WTC11 (cell line): ENCODE results near the gene TMEM179B. TPM values are rescaled to one million over a fixed set of nuclear protein-coding genes. Genes with fewer than 3 reads are reported as not detected.
A peak's percentile ranks its signal among the peaks of the same experiment; 100 is the strongest.

Source experiments
- ATF1 ChIP-seq: sonication (generic); formaldehyde crosslinking; IDR thresholded peaks from 2 replicates; pipeline ENCODE4 v1.8.1; 2023; ENCODE audit warnings: mild to moderate bottlenecking, moderate library complexity, missing genetic modification reagents
- EMX1 ChIP-seq: fragments of 250-450 bp; sonication (Bioruptor Pico); IDR thresholded peaks from 2 replicates; pipeline ENCODE4 v1.8.0; 2021; ENCODE audit warnings: mild to moderate bottlenecking
- ESRRA ChIP-seq: sonication (generic); formaldehyde crosslinking; IDR thresholded peaks from 2 replicates; pipeline ENCODE4 v1.8.1; 2022; ENCODE audit warnings: mild to moderate bottlenecking, missing genetic modification reagents, borderline replicate concordance
- ETV6 ChIP-seq: sonication (generic); formaldehyde crosslinking; IDR thresholded peaks from 2 replicates; pipeline ENCODE4 v1.8.1; 2022; ENCODE audit warnings: mild to moderate bottlenecking, missing genetic modification reagents
- FOXJ3 ChIP-seq: sonication (generic); formaldehyde crosslinking; IDR thresholded peaks from 2 replicates; pipeline ENCODE4 v1.9.0; 2021; ENCODE audit warnings: missing genetic modification reagents, mild to moderate bottlenecking, borderline replicate concordance
- GRHL2 ChIP-seq: fragments of 250-450 bp; sonication (Bioruptor Pico); IDR thresholded peaks from 2 replicates; pipeline ENCODE4 v1.8.0; 2022; ENCODE audit warnings: mild to moderate bottlenecking, moderate library complexity; ENCODE audit not compliant: insufficient replicate concordance, severe bottlenecking
- GTF2I ChIP-seq: fragments of 250-450 bp; sonication (Bioruptor Pico); conservative IDR thresholded peaks from 2 replicates; pipeline ENCODE4 v1.4.0; 2021; ENCODE audit warnings: mild to moderate bottlenecking
- NR2C2 ChIP-seq: sonication (generic); formaldehyde crosslinking; IDR thresholded peaks from 2 replicates; pipeline ENCODE4 v1.8.0; 2022; ENCODE audit warnings: mild to moderate bottlenecking, missing genetic modification reagents
- OVOL2 ChIP-seq: fragments of 250-450 bp; sonication (Bioruptor Pico); IDR thresholded peaks from 2 replicates; pipeline ENCODE4 v1.9.0; 2021; ENCODE audit warnings: mild to moderate bottlenecking, borderline replicate concordance
- PRRX2 ChIP-seq: fragments of 250-450 bp; sonication (Bioruptor Pico); IDR thresholded peaks from 2 replicates; pipeline ENCODE4 v1.8.0; 2021; ENCODE audit warnings: mild to moderate bottlenecking
- SMAD4 ChIP-seq: sonication (generic); formaldehyde crosslinking; IDR thresholded peaks from 2 replicates; pipeline ENCODE4 v1.8.0; 2022; ENCODE audit warnings: mild to moderate bottlenecking, missing genetic modification reagents
- SP1 ChIP-seq: sonication (generic); formaldehyde crosslinking; conservative IDR thresholded peaks from 2 replicates; pipeline ENCODE4 v1.8.1; 2022; ENCODE audit warnings: missing genetic modification reagents
- ZNF317 ChIP-seq: sonication (generic); formaldehyde crosslinking; IDR thresholded peaks from 2 replicates; pipeline ENCODE4 v1.8.1; 2023; ENCODE audit warnings: low read depth, mild to moderate bottlenecking, moderate library complexity, missing genetic modification reagents, borderline replicate concordance
- ZNF396 ChIP-seq: fragments of 250-450 bp; sonication (Bioruptor Pico); IDR thresholded peaks from 2 replicates; pipeline ENCODE4 v1.8.0; 2021; ENCODE audit warnings: mild to moderate bottlenecking, moderate library complexity, borderline replicate concordance
- total RNA-seq: library from RNA; stranded (reverse); gene quantifications from 3 replicates; pipeline ENCODE4 v1.2.3, GENCODE V29; 2021
- TF ChIP-seq, protein P1 (sequence below): sonication (generic); formaldehyde crosslinking; IDR thresholded peaks from 2 replicates; pipeline ENCODE4 v1.8.0; 2022; ENCODE audit warnings: mild to moderate bottlenecking, missing genetic modification reagents
- TF ChIP-seq, protein P2 (sequence below): sonication (generic); formaldehyde crosslinking; IDR thresholded peaks from 2 replicates; pipeline ENCODE4 v1.8.1; 2022; ENCODE audit warnings: missing genetic modification reagents, borderline replicate concordance
- TF ChIP-seq, protein P3 (sequence below): sonication (generic); formaldehyde crosslinking; IDR thresholded peaks from 2 replicates; pipeline ENCODE4 v1.8.1; 2022; ENCODE audit warnings: mild to moderate bottlenecking, missing genetic modification reagents, moderate library complexity, borderline replicate concordance
- TF ChIP-seq, protein P4 (sequence below): sonication (generic); formaldehyde crosslinking; IDR thresholded peaks from 2 replicates; pipeline ENCODE4 v1.8.0; 2023; ENCODE audit warnings: missing genetic modification reagents
- TF ChIP-seq, protein P5 (sequence below): fragments of 250-450 bp; sonication (Bioruptor Pico); IDR thresholded peaks from 2 replicates; pipeline ENCODE4 v2.1.2; 2022; ENCODE audit warnings: mild to moderate bottlenecking, moderate library complexity
- TF ChIP-seq, protein P6 (sequence below): fragments of 250-450 bp; sonication (Bioruptor Pico); IDR thresholded peaks from 2 replicates; pipeline ENCODE4 v1.9.0; 2021; ENCODE audit warnings: mild to moderate bottlenecking
- TF ChIP-seq, protein P7 (sequence below): sonication (generic); formaldehyde crosslinking; IDR thresholded peaks from 2 replicates; pipeline ENCODE4 v1.8.1; 2022; ENCODE audit warnings: mild to moderate bottlenecking, moderate library complexity, missing genetic modification reagents
- TF ChIP-seq, protein P8 (sequence below): fragments of 250-450 bp; sonication (Bioruptor Pico); IDR thresholded peaks from 2 replicates; pipeline ENCODE4 v1.9.0; 2021; ENCODE audit warnings: moderate library complexity, mild to moderate bottlenecking, inconsistent platforms, borderline replicate concordance
- TF ChIP-seq, protein P9 (sequence below): sonication (generic); formaldehyde crosslinking; IDR thresholded peaks from 2 replicates; pipeline ENCODE4 v1.8.1; 2023; ENCODE audit warnings: mild to moderate bottlenecking, missing genetic modification reagents, moderate library complexity
- TF ChIP-seq, protein P10 (sequence below): sonication (generic); formaldehyde crosslinking; conservative IDR thresholded peaks from 2 replicates; pipeline ENCODE4 v1.8.1; 2022; ENCODE audit warnings: mild to moderate bottlenecking, missing genetic modification reagents

TMEM179B gene
- total RNA-seq, 1 experiment from 2014 or later, result 21.4 TPM

DNA sequence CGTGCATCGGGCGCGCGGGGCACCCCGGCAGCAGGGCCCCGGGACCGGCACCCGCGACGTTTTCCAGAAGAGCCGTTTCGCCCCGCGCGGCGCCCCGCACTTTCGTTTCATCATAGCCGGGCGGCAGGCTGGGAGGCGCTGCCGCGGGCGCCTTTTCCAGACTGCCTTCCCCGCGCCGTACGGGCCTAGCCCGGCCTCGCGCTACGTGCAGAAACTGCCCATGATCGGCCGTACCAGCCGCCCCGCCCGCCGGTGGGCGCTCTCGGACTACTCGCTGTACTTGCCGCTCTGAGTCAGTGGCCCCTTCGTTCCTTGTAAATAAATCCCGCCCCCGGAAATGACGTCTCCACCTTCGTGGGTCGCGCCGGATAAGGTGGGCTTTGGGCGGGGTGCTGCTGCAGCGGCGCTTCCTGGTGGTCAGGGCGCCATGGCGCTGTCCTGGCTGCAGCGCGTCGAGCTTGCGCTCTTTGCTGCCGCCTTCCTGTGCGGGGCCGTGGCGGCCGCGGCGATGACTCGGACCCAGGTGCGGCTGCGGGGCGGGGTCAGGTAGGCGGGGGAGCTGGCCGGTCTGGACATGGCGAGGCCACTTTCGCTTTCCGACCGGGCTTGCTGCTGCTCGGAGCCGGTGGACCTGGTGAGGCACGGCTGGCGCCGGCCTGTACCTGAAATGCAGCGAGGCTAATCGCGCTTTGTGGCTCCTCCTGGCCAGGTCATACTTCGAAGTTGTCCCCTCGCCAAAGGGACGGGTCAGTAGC is at the start of gene TMEM179B (continued):
- no peak for TF ChIP-seq FOXJ3 (CRISPR knock-in tag)
- peak; percentile 66; the same call in 1 of the 2 replicates for TF ChIP-seq ATF1 (CRISPR knock-in tag)
- TF ChIP-seq OVOL2 (CRISPR knock-in tag), result no peak
- TF ChIP-seq, protein P1, sequence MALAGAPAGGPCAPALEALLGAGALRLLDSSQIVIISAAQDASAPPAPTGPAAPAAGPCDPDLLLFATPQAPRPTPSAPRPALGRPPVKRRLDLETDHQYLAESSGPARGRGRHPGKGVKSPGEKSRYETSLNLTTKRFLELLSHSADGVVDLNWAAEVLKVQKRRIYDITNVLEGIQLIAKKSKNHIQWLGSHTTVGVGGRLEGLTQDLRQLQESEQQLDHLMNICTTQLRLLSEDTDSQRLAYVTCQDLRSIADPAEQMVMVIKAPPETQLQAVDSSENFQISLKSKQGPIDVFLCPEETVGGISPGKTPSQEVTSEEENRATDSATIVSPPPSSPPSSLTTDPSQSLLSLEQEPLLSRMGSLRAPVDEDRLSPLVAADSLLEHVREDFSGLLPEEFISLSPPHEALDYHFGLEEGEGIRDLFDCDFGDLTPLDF (CRISPR knock-in tag), result peak; percentile 89; the same call in 1 of the 2 replicates
- TF ChIP-seq, protein P2, sequence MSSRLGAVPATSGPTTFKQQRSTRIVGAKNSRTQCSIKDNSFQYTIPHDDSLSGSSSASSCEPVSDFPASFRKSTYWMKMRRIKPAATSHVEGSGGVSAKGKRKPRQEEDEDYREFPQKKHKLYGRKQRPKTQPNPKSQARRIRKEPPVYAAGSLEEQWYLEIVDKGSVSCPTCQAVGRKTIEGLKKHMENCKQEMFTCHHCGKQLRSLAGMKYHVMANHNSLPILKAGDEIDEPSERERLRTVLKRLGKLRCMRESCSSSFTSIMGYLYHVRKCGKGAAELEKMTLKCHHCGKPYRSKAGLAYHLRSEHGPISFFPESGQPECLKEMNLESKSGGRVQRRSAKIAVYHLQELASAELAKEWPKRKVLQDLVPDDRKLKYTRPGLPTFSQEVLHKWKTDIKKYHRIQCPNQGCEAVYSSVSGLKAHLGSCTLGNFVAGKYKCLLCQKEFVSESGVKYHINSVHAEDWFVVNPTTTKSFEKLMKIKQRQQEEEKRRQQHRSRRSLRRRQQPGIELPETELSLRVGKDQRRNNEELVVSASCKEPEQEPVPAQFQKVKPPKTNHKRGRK (CRISPR knock-in tag), result no peak
- peak; percentile 72; the same call in 1 of the 2 replicates for TF ChIP-seq ESRRA (CRISPR knock-in tag)
- TF ChIP-seq, protein P3, sequence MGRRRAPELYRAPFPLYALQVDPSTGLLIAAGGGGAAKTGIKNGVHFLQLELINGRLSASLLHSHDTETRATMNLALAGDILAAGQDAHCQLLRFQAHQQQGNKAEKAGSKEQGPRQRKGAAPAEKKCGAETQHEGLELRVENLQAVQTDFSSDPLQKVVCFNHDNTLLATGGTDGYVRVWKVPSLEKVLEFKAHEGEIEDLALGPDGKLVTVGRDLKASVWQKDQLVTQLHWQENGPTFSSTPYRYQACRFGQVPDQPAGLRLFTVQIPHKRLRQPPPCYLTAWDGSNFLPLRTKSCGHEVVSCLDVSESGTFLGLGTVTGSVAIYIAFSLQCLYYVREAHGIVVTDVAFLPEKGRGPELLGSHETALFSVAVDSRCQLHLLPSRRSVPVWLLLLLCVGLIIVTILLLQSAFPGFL (CRISPR knock-in tag), result no peak
- no peak for TF ChIP-seq NR2C2 (CRISPR knock-in tag)
- no peak; the same call in 1 of the 2 replicates for TF ChIP-seq EMX1 (CRISPR knock-in tag)
- TF ChIP-seq, protein P4, sequence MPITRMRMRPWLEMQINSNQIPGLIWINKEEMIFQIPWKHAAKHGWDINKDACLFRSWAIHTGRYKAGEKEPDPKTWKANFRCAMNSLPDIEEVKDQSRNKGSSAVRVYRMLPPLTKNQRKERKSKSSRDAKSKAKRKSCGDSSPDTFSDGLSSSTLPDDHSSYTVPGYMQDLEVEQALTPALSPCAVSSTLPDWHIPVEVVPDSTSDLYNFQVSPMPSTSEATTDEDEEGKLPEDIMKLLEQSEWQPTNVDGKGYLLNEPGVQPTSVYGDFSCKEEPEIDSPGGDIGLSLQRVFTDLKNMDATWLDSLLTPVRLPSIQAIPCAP (CRISPR knock-in tag), result peak; percentile 92
- TF ChIP-seq, protein P5, sequence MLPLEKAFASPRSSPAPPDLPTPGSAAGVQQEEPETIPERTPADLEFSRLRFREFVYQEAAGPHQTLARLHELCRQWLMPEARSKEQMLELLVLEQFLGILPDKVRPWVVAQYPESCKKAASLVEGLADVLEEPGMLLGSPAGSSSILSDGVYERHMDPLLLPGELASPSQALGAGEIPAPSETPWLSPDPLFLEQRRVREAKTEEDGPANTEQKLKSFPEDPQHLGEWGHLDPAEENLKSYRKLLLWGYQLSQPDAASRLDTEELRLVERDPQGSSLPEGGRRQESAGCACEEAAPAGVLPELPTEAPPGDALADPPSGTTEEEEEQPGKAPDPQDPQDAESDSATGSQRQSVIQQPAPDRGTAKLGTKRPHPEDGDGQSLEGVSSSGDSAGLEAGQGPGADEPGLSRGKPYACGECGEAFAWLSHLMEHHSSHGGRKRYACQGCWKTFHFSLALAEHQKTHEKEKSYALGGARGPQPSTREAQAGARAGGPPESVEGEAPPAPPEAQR (CRISPR knock-in tag), result no peak
- TF ChIP-seq, protein P6, sequence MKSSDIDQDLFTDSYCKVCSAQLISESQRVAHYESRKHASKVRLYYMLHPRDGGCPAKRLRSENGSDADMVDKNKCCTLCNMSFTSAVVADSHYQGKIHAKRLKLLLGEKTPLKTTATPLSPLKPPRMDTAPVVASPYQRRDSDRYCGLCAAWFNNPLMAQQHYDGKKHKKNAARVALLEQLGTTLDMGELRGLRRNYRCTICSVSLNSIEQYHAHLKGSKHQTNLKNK (CRISPR knock-in tag), result 0 out of 2 replicates have a peak, but pooled peaks have one; percentile 24
- TF ChIP-seq, protein P7, sequence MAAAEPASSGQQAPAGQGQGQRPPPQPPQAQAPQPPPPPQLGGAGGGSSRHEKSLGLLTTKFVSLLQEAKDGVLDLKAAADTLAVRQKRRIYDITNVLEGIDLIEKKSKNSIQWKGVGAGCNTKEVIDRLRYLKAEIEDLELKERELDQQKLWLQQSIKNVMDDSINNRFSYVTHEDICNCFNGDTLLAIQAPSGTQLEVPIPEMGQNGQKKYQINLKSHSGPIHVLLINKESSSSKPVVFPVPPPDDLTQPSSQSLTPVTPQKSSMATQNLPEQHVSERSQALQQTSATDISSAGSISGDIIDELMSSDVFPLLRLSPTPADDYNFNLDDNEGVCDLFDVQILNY (CRISPR knock-in tag), result peak; percentile 90
- no peak for TF ChIP-seq SMAD4
- TF ChIP-seq, protein P8, sequence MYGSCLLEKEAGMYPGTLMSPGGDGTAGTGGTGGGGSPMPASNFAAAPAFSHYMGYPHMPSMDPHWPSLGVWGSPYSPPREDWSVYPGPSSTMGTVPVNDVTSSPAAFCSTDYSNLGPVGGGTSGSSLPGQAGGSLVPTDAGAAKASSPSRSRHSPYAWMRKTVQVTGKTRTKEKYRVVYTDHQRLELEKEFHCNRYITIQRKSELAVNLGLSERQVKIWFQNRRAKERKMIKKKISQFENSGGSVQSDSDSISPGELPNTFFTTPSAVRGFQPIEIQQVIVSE, result no peak
- TF ChIP-seq ZNF396 (CRISPR knock-in tag), result no peak
- no peak for TF ChIP-seq GRHL2
- TF ChIP-seq SP1 (CRISPR knock-in tag), result peak; percentile 98
- peak; percentile 60; the same call in 1 of the 2 replicates for TF ChIP-seq ZNF317 (CRISPR knock-in tag)
- peak; percentile 76 for TF ChIP-seq PRRX2
- no peak for TF ChIP-seq GTF2I (CRISPR knock-in tag)
- TF ChIP-seq, protein P9, sequence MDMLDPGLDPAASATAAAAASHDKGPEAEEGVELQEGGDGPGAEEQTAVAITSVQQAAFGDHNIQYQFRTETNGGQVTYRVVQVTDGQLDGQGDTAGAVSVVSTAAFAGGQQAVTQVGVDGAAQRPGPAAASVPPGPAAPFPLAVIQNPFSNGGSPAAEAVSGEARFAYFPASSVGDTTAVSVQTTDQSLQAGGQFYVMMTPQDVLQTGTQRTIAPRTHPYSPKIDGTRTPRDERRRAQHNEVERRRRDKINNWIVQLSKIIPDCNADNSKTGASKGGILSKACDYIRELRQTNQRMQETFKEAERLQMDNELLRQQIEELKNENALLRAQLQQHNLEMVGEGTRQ, result peak; percentile 66
- TF ChIP-seq, protein P10, sequence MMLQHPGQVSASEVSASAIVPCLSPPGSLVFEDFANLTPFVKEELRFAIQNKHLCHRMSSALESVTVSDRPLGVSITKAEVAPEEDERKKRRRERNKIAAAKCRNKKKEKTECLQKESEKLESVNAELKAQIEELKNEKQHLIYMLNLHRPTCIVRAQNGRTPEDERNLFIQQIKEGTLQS, result no peak
- peak; percentile 97 for TF ChIP-seq ETV6
